ENCODE measurements around the gene ZBP1. TPM values are rescaled to one million over a fixed set of nuclear protein-coding genes. Genes with fewer than 3 reads are reported as not detected.

Gene ZBP1
- total RNA-seq, 4 donors from 2014 or later, result 0.57 to 1.0 (median 0.88) TPM; not detected in 1

- TF ChIP-seq CTCF (IDR thresholded peaks at IDR 0.05; ENCODE audit: low read depth), result no peak
These were observed 62.2 kb downstream of the ZBP1 start for GRCh38 chr20:57557926-57558613.

- no peak for TF ChIP-seq CTCF (IDR thresholded peaks at IDR 0.05; ENCODE audit: low read depth)
These were observed 63.3 kb downstream of the ZBP1 start for GRCh38 chr20:57556980-57557274.

GRCh38 chr20:57555457-57556184 is 64.6 kb downstream of the ZBP1 start:
- TF ChIP-seq CTCF (IDR thresholded peaks at IDR 0.05; ENCODE audit: low read depth), result no peak

Other genes starting within 250 kb of the ZBP1 start
- gene RBM38, start 229.0 kb downstream of the ZBP1 start, total RNA-seq, result 1 to 10 TPM; 3.7 to 9.1 (median 6.3) TPM
- under 1 TPM in 1 of 4 donors, not detected in 3; 0.17 TPM for gene CTCFL, start 95.3 kb downstream of the ZBP1 start, total RNA-seq
- gene PCK1, start 59.3 kb downstream of the ZBP1 start, total RNA-seq, result 100 to 1,000 TPM; 152 to 643 (median 237) TPM
- gene PMEPA1, start 89.6 kb upstream of the ZBP1 start, total RNA-seq, result 10 to 100 TPM in 2 of 4 donors, 1 to 10 TPM in 2; 7.5 to 31.3 (median 13.9) TPM